AG09309 (cell line): ENCODE measurements around the gene BMPER.

Experiments used
- DNase-seq: peaks from one replicate; pipeline ENCODE4 v3.0.0-alpha.2; 2010; ENCODE audit warnings: low read depth
- H3K4me3 ChIP-seq: 2 replicates; pipeline ENCODE4 v1.5.1; 2011; ENCODE audit warnings: mild to moderate bottlenecking, low read depth, low read length, moderate library complexity; ENCODE audit not compliant: control insufficient read depth
- TF ChIP-seq, protein P1 (sequence below): IDR thresholded peaks from 2 replicates; pipeline ENCODE4 v1.5.1; 2011; ENCODE audit warnings: mild to moderate bottlenecking, low read depth, low read length, inconsistent platforms; ENCODE audit not compliant: insufficient read depth, control insufficient read depth; ENCODE audit errors: missing control alignments

Gene BMPER

GRCh38 chr7:34066411-34066810, 161.1 kb downstream of the BMPER start:
- DNase-seq: no peak
- TF ChIP-seq, protein P1, sequence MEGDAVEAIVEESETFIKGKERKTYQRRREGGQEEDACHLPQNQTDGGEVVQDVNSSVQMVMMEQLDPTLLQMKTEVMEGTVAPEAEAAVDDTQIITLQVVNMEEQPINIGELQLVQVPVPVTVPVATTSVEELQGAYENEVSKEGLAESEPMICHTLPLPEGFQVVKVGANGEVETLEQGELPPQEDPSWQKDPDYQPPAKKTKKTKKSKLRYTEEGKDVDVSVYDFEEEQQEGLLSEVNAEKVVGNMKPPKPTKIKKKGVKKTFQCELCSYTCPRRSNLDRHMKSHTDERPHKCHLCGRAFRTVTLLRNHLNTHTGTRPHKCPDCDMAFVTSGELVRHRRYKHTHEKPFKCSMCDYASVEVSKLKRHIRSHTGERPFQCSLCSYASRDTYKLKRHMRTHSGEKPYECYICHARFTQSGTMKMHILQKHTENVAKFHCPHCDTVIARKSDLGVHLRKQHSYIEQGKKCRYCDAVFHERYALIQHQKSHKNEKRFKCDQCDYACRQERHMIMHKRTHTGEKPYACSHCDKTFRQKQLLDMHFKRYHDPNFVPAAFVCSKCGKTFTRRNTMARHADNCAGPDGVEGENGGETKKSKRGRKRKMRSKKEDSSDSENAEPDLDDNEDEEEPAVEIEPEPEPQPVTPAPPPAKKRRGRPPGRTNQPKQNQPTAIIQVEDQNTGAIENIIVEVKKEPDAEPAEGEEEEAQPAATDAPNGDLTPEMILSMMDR: no peak
- H3K4me3 ChIP-seq: no peak overlapping the region

DNA sequence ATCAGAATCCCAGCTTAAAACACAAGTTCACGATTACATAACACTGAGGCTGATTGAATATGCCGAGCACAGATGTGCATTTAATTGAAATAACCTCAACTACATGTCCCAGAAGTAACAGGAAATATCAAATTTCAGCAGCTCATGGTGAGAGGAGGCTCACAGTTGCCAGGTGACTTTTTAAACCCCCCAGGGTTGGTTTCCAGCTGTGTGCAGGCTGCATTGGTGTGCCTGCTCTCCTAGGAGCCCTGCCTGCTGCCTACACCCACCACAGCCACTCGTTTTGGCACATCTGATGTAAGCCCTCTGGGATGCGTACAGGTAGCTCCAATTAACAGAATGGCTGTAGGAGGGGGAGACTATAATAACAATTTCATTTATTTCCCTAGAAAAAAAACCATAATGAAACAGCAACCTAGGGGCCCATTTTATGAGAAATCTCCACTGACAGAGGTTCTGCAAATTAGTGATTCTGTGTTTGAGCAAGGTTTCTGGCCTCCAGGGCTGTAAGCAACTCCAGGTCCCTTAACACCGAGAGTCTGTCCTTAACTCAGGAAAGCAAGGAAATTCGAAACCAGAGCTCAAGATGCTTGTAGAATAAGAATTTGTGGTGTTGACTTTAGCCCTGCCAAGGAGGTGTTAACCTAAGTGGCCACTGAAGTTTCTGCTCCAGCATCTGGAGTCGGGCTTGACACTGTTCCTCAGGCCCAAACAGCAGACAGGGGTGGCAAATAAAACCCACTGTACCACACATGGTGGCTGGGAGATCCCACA, 161.9 kb downstream of the BMPER start:
- no peak for DNase-seq
- no peak overlapping the region for H3K4me3 ChIP-seq
- TF ChIP-seq, protein P1: no peak

DNA sequence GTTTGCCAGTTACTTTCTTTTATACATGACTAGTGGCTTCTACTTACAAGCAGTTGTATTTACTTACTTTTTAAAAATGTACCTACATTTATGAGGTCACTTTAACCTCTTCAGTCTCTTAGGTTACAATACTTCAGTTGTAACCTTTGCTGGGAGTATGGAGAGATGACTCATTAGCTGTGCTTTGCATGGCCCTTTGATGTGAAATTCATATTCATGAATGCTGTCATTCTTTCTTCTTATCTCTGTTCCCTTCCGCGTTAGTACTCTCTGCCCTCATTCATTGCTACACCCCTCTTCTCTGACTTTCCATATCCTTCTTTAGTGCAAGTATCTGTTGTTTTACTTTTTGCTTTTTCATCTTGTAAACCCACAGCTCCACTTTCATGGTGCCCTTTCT, 164.3 kb downstream of the BMPER start:
- DNase-seq: no peak
- no peak overlapping the region for H3K4me3 ChIP-seq
- TF ChIP-seq, protein P1: no peak

GRCh38 chr7:34070511-34071323, 165.4 kb downstream of the BMPER start:
- DNase-seq: no peak
- no peak overlapping the region for H3K4me3 ChIP-seq
- TF ChIP-seq, protein P1: no peak

DNA sequence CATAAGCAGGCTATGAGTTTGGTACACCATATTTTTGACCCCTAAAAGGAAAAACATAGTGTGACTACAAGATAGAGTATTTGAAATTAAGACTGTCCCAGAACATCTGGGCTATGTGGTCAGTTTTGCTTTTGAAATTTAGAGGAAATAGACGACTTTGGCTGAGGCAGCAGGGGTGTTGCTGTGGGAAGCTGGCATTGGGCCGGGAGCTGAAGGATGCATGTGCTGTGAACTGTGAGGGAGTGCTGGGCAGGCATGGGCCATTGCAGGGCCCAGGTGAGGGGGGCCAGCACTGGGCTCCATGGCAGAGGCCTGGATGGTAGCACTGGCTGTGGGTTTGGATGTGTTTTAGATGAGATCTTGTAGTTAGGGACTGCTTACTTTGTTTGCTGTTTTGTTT, 168.3 kb downstream of the BMPER start:
- DNase-seq: no peak
- no peak overlapping the region for H3K4me3 ChIP-seq
- TF ChIP-seq, protein P1: no peak

- no peak for DNase-seq
- TF ChIP-seq, protein P1: no peak
- no peak overlapping the region for H3K4me3 ChIP-seq
These were observed 169.1 kb downstream of the BMPER start for GRCh38 chr7:34074421-34074820.
